NCI-H1092 (cell line): ENCODE data around the gene ZBTB7C.
A peak's percentile ranks its signal among the peaks of the same experiment; 100 is the strongest.

Experiments
- DNase-seq: peaks from one replicate; lab custom pipeline; 2025; lab: John Stamatoyannopoulos, UW

ZBTB7C gene

DNA sequence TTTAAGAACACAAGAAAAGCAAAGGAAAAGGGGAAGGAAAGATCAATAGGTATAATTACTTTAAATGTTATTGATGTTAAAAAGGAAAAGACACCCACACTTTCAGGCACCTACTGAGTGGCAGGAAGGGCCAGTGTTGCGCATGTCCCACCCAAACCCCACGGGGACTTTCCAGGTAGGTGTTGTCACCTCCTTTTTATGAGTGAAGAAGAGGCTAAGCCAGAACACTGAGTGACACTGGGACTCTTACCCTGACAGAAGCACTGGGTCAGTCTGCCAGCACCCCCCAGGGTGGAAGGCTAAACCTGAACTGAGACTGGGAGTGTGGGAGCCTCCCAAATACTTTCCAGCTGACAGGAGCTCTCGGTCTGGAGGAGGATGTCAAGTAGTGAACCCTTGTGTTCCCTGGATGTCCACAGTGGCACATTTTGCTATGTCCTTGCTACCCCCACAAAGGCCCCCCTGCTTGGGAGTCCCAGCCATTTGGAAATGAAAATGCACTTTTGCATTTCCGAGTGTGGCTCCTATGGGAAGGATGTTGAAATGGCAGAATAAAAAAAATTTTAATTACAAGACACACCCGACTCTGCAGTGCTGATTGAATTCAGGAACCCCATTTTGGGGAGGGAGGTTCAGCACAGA, 387.8 kb downstream of the ZBTB7C start:
- DNase-seq: no peak

DNA sequence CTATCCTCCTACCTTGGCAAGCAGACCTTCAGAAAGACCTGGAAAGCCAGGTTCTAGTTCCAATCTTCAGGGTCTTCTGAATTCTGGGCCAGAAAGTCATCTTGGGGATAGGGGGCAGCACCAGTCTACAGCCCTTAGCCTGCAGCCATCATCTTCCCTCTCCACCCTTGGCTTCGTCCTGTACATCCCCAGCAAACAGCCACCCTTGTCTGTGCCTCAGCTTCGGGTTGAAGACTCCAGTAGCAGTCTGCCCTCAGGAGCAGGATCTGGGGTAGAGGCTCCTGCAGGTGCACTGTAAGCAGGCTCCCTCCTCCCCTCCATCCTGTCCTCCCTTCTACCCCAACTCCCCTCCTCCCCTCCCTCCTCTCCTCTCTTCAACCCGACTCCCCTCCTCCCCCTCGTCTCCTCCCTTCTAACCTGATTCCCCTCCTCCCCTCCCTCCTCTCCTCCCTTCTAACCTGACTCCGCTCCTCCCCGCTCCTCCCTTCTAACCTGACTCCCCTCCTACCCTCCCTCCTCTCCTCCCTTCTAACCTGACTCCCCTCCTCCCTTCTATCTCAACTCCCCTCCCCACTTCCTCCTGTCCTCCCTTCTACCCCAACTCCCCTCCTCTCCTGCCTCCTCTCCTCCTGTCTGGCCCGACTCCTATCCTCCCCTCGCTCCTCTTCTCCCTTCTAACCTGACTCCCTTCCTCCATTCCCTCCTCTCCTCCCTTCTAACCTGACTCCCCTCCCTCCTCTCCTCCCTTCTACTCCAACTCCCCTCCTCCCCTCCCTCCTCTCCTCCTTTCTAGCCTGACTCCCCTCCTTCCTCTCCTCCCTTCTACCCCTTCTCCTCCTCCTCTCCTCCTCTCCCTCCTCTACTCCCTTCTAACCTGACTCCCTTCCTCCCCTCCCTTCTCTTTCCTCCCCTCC, 388.6 kb downstream of the ZBTB7C start:
- DNase-seq: no peak

- DNase-seq: no peak
Measured at GRCh38 chr18:48019557-48020325, 389.4 kb downstream of the ZBTB7C start.

DNA sequence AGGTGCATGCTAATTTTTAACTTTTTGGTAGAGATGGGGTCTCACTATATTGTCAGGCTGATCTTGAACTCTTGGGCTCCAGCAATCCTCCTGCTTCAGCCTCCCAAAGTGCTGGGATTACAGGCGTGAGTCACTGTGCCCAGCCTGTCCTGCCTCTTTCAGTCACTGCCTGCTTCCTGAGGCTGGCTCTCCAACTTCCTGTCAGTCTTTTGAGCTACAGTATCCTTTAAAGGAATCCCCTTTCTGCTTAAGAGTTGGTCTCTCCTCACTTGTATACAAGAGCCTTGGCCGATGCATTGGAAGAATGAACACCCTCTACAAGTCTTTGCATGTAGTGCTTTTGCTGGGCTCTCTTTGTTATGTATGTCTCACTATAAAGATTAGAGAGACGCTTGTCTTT, 390.3 kb downstream of the ZBTB7C start:
- DNase-seq: no peak

DNA sequence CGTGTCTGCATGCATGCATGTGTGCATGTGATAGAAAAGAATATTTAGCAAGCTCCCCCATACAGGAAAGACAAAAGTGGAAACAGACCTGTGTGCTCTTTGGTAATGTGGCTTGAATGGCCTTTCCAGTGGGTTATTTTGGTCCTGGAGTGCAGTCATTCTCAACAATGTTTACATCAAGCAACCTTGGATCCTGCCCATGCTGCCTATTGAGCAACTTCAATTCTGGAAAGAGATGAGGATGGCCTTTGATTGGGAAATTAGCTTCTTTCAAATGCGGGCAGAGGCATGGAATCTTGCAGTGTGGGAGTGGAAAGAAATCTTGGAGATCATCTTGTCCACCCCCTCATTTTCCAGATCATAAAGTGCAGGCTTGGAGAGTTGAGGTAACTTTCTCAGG, 391.5 kb downstream of the ZBTB7C start:
- no peak for DNase-seq

- no peak for DNase-seq
Measured at GRCh38 chr18:48013162-48013561, 396.0 kb downstream of the ZBTB7C start.

DNA sequence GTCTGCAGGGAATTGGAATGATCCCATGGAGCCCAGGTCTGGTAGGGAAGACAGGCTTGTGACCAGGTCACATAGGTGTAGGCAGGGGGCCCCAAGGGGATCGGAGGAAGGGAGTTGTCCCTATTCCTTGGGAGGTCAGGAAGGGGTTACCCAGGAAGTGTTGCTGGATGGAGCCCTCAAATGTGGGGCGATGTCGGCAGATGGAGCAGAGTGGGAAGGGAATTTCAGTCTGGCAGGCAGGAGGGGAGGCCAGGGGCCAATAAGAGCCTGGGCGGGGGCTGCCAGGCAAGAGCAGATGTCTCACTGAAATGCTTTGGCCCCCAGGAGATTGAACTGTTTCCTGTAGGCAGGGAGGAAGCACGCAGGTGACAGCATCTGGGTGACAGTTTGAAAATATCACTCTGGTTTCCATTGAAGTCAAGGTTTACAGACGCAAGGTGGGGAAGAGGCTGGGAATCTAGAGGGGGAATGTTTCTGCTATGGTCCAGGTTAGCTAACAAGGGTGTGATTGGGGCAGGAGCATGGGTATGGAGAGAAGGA, 397.2 kb downstream of the ZBTB7C start:
- no peak for DNase-seq

- no peak for DNase-seq
Measured at GRCh38 chr18:48010264-48010663, 398.9 kb downstream of the ZBTB7C start.

- no peak for DNase-seq
Measured at GRCh38 chr18:48009116-48009745, 400.0 kb downstream of the ZBTB7C start.

DNA sequence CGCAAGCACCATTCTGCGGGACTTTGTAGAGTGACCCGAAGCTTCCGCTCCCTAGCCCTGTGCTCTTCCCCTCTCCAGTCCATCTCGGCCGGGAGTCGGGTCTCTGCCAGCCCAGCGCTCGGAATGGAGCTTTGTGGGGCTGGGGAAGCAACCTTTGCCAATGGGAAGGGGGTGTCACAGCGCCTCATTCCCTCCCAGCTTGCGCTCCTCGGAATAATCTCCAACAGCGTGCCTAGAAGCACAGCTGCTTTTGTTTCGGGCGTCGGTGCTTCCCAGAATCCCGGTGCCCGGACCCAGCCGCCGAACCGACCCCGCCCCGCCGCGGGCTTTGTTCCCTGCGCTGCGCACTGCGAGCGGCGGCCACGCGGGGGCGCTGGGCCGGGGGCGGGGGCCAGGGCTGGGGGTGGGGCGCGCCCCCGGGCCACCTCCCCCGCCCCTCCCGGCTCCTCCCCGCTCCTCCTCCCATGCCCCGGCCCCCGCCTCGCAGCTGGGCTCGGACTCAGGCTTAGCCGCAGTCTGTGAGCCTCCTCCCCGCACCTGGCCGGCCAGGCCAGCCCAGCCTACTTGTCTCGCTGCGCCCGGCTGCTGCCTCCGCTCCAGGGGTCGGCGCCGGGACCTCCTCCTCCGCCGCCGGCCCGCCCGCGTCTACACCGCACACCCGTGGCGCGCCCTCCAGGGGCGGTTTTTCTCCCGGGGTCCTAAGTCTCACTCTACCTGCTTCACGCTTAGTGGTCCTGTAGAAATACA, 401.1 kb downstream of the ZBTB7C start:
- peak; percentile 71 for DNase-seq

DNA sequence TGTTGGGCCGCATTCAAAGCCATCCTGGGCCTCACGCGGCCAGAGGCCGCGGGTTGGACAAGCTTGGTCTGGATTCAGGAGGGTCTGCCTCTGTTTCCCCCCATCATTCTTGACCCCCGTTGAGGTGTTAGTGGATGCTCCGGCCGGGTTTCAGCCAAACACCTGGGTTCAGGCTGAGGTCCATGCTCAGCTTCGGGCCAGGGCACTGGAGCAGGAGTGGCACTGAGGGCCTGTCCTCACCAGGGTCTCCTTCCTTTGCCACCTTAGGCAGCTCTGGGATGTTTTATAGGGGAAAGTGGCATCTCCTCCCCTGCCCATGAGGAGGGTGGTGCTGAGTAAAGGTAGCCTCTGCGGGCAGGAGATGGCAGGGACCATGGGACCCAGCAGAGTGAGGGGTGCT, 401.8 kb downstream of the ZBTB7C start:
- DNase-seq: no peak

GRCh38 chr18:48006415-48007175, 402.6 kb downstream of the ZBTB7C start:
- no peak for DNase-seq

- DNase-seq: no peak
Measured at GRCh38 chr18:48004577-48004976, 404.6 kb downstream of the ZBTB7C start.

- no peak for DNase-seq
Measured at GRCh38 chr18:48003426-48004349, 405.5 kb downstream of the ZBTB7C start.

DNA sequence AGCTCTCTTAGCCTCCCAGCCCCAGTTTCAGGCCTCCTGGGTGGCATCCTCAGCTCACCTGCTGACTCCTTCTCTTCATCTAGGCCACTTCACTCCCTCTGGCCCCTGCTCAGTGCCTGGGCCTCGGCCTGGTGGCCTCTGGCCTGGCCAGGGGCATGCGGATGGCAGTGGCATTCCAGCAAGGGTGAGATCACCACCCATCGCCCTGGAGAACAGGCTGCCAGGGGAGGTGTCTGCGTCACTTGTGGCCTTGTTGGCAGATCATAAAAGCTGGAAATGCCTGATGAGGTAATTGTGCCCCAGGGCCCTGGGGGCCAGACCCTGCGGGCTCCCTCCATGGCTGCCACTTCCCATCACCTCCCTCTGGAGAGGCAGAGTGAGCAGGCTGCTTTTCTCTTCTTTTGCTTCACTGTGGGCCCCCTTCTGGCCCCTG, 406.2 kb downstream of the ZBTB7C start:
- DNase-seq: no peak

- DNase-seq: no peak
Measured at GRCh38 chr18:48000701-48001100, 408.5 kb downstream of the ZBTB7C start.

DNA sequence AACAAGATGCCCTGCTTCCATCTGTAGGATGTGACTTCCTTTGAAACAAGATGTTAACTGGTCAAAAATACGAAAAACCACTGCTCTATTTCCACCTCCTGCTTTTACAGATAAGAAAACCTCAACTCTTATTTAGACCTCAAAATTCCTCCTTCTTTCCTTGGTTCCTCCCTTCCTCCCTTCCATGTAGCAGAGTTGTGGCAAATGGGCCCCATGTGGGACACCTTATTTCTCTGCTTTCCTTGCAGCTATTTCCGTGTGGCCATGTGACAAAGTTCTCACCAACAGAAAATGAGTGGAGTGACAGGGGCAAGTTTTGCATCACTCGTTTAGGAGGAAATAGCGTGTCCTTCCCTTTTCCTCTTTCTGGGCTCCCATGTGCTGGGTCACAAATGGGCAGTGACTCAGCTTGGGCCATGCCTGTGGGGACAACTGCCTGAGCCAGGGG, 409.4 kb downstream of the ZBTB7C start:
- DNase-seq: no peak

DNA sequence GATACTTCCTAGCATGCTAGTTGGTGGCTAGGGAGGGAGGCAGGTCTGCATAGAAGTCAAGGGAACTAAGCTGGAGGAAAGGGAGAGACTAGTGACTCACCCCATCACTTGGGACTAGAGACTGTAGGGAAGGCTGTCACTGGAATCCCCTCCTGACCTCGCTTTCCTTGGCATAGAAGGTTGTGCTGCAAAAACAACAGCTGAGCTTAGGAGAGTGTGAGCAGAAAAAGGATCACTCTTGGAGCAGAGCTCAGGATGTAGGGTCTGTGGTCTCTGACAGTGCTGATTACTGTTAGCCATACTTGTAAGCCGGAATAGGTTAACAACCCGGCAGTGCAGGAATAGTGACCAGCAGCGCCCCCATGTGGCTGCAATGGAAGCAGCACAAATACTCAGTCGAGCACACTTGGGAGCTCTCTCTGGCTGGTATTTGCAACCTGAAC, 411.8 kb downstream of the ZBTB7C start:
- no peak for DNase-seq

- DNase-seq: no peak
Measured at GRCh38 chr18:47996091-47996541, 413.1 kb downstream of the ZBTB7C start.
